ENCODE data around the gene CTBP2.

Gene CTBP2

GRCh38 chr10:125111118-125111727 is 49.1 kb downstream of the CTBP2 start:
- no peak overlapping the region for H3K4me3 ChIP-seq (ENCODE audit: low read depth, low read length)
- TF ChIP-seq, protein P1, sequence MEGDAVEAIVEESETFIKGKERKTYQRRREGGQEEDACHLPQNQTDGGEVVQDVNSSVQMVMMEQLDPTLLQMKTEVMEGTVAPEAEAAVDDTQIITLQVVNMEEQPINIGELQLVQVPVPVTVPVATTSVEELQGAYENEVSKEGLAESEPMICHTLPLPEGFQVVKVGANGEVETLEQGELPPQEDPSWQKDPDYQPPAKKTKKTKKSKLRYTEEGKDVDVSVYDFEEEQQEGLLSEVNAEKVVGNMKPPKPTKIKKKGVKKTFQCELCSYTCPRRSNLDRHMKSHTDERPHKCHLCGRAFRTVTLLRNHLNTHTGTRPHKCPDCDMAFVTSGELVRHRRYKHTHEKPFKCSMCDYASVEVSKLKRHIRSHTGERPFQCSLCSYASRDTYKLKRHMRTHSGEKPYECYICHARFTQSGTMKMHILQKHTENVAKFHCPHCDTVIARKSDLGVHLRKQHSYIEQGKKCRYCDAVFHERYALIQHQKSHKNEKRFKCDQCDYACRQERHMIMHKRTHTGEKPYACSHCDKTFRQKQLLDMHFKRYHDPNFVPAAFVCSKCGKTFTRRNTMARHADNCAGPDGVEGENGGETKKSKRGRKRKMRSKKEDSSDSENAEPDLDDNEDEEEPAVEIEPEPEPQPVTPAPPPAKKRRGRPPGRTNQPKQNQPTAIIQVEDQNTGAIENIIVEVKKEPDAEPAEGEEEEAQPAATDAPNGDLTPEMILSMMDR (IDR thresholded peaks at IDR 0.05; ENCODE audit: borderline replicate concordance, insufficient read depth, low read depth, low read length), result no peak

GRCh38 chr10:125107965-125108580 is 52.3 kb downstream of the CTBP2 start:
- TF ChIP-seq, protein P1 (IDR thresholded peaks at IDR 0.05; ENCODE audit: borderline replicate concordance, insufficient read depth, low read depth, low read length), result no peak
- no peak overlapping the region for H3K4me3 ChIP-seq (ENCODE audit: low read depth, low read length)

GRCh38 chr10:125107166-125107949 is 53.0 kb downstream of the CTBP2 start:
- TF ChIP-seq, protein P1 (IDR thresholded peaks at IDR 0.05; ENCODE audit: borderline replicate concordance, insufficient read depth, low read depth, low read length), result no peak
- H3K4me3 ChIP-seq (ENCODE audit: low read depth, low read length), result no peak overlapping the region

GRCh38 chr10:125106586-125106985 is 53.8 kb downstream of the CTBP2 start:
- TF ChIP-seq, protein P1 (IDR thresholded peaks at IDR 0.05; ENCODE audit: borderline replicate concordance, insufficient read depth, low read depth, low read length), result no peak
- H3K4me3 ChIP-seq (ENCODE audit: low read depth, low read length), result no peak overlapping the region

- TF ChIP-seq, protein P1 (IDR thresholded peaks at IDR 0.05; ENCODE audit: borderline replicate concordance, insufficient read depth, low read depth, low read length), result no peak
- H3K4me3 ChIP-seq (ENCODE audit: low read depth, low read length), result no peak overlapping the region
Observed at GRCh38 chr10:125105706-125106255, 54.6 kb downstream of the CTBP2 start.

- TF ChIP-seq, protein P1 (IDR thresholded peaks at IDR 0.05; ENCODE audit: borderline replicate concordance, insufficient read depth, low read depth, low read length), result no peak
- H3K4me3 ChIP-seq (ENCODE audit: low read depth, low read length), result no peak overlapping the region
Observed at GRCh38 chr10:125105155-125105554, 55.2 kb downstream of the CTBP2 start.

Measured in GM12875 (cell line).